ENCODE results near the gene DDRGK1. TPM values are rescaled to one million over a fixed set of nuclear protein-coding genes. Genes with fewer than 3 reads are reported as not detected.

Gene DDRGK1
- polyA plus RNA-seq, 1 donor = 30.3 TPM

Other genes starting within 250 kb of the DDRGK1 start
- gene GNRH2, start 161.1 kb downstream of the DDRGK1 start, polyA plus RNA-seq (ENCODE audit: insufficient read length) = 0.19 TPM
- 35.0 TPM for gene MRPS26, start 158.6 kb downstream of the DDRGK1 start, polyA plus RNA-seq (ENCODE audit: insufficient read length)
- gene OXT, start 133.1 kb downstream of the DDRGK1 start, polyA plus RNA-seq (ENCODE audit: insufficient read length) = 0.47 TPM
- gene AVP, start 120.0 kb downstream of the DDRGK1 start, polyA plus RNA-seq (ENCODE audit: insufficient read length) = not detected
- gene FASTKD5, start 44.8 kb downstream of the DDRGK1 start, polyA plus RNA-seq (ENCODE audit: insufficient read length) = 10.2 TPM
- 5.0 TPM for gene UBOX5, start 44.8 kb downstream of the DDRGK1 start, polyA plus RNA-seq (ENCODE audit: insufficient read length)
- 3.5 TPM for gene LZTS3, start 31.1 kb downstream of the DDRGK1 start, polyA plus RNA-seq (ENCODE audit: insufficient read length)
- gene ITPA, start 4.8 kb upstream of the DDRGK1 start, polyA plus RNA-seq (ENCODE audit: insufficient read length) = 45.6 TPM
- gene SLC4A11, start 34.5 kb upstream of the DDRGK1 start, polyA plus RNA-seq (ENCODE audit: insufficient read length) = 1.1 TPM
- 14.6 TPM for gene DNAAF9, start 203.0 kb upstream of the DDRGK1 start, polyA plus RNA-seq (ENCODE audit: insufficient read length)

Measured in forelimb muscle (tissue), 1 donor.